Activated CD8-positive, alpha-beta memory T cell treated with anti-CD3 and anti-CD28 coated beads for 24 hours (primary cell): ENCODE data around the gene DNAAF2.
A peak's percentile ranks its signal among the peaks of the same experiment; 100 is the strongest.
"Not testable (repeated sequence)": the region's sequence is repeated elsewhere in the genome, so short reads cannot be mapped to it uniquely, and the experiment has no call there.

ENCODE experiments used
- DNase-seq: peaks from one replicate; pipeline ENCODE4 v3.0.0-alpha.2; 2020

DNAAF2 gene, protein sequence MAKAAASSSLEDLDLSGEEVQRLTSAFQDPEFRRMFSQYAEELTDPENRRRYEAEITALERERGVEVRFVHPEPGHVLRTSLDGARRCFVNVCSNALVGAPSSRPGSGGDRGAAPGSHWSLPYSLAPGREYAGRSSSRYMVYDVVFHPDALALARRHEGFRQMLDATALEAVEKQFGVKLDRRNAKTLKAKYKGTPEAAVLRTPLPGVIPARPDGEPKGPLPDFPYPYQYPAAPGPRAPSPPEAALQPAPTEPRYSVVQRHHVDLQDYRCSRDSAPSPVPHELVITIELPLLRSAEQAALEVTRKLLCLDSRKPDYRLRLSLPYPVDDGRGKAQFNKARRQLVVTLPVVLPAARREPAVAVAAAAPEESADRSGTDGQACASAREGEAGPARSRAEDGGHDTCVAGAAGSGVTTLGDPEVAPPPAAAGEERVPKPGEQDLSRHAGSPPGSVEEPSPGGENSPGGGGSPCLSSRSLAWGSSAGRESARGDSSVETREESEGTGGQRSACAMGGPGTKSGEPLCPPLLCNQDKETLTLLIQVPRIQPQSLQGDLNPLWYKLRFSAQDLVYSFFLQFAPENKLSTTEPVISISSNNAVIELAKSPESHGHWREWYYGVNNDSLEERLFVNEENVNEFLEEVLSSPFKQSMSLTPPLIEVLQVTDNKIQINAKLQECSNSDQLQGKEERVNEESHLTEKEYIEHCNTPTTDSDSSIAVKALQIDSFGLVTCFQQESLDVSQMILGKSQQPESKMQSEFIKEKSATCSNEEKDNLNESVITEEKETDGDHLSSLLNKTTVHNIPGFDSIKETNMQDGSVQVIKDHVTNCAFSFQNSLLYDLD

DNA sequence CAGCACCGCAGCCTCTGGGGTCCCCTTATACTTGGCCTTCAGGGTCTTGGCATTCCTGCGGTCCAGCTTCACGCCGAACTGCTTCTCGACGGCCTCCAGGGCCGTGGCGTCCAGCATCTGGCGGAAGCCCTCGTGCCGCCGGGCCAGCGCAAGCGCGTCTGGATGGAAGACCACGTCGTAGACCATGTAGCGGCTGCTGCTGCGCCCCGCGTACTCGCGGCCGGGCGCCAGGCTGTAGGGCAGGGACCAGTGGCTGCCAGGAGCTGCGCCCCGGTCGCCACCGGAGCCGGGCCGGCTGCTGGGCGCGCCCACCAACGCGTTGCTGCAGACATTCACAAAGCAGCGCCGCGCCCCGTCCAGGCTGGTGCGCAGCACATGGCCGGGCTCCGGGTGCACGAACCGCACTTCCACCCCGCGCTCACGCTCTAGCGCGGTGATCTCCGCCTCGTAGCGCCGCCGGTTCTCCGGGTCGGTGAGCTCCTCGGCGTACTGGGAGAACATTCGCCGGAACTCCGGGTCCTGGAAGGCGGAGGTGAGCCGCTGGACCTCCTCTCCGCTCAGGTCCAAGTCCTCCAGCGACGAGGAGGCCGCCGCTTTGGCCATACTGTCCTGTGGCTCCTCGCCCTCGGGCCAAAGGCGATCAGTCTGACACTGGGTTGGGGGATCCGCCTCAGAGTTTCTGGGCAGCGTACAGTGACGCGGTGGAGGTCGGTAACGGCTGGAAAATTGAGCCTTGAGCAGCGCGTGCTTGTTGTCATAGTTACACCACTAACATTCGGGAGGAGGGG lies at the start of gene DNAAF2:
Gene DNAAF2 (minus strand): TSS at position 698 of the 788 bp plus-strand sequence. CDS start 95 bp downstream, at position 603.
- DNase-seq: peak; percentile 86

DNA sequence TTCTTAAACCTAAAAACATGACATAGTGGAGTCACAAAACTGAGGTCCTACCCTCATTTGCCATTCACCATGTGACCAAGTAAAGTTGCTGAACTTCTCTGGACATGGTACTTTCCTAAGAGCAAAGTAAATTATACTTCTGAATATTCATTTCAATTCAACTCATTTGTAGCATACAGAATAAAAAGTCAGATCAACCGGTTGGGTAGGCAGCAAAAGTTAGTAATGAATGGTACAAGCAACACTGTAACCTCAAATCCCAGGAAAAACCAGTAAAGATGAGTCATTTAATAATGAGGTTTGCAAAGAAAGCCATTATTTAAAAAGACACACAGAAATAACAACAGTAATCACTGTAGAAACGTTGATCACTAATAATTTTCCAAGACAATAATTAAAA lies 44.2 kb upstream of the DNAAF2 start:
- DNase-seq: no peak

DNA sequence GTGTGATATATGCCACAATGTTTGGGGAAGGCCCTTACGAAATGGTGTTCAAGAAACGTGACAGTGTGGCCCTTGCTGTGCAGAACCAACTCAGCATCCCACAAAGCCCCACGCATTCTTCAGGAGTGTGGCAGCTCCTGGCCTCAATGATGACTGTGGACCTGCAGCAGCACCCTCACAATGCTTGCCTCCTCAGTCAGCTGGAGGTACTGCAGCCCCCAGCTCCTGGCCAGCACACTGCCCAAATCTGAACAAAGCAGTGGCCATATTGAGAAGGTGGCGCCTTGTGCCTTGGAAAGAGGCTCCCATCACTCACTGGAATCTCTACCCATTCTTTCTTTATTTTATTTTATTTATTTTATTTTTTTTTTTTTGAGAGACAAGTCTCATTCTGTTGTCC lies 42.6 kb upstream of the DNAAF2 start:
- no peak for DNase-seq

DNA sequence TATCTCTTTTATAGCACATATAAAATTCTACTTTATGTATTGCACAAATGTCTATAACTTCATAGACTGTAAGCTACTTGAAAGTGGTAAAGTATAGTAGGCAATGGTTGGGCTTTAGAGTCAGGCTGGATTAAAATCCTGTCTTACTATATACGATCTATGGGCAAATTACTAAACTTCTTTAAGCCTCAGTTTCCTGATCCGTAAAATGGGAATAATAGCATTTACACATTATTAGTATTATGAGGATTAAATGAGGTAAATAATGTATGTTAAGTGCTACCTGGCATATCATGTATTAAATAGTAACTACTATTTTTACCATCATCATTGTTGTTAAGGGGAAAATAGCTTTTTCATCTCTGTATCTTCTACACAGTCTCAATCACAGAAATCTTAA lies 38.5 kb upstream of the DNAAF2 start:
- no peak for DNase-seq

DNA sequence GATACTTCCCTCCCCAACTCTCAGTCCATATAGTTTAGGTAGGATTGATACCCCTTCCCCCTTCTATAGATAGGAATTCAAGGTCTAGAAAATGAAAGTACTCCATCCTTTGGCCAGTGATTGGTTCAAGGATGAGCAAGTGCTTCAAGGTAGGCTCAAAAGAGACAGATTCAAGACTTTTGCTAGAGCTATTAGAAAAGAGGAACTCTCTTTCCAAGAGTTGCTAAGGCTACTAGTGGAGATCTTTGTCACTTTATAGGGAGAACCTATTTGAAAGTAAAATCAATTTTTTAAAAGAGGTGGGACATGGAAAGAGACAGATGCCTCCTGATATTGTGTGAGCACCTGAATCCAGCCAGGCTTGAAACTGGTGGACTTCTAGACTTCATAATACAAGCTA lies 35.4 kb upstream of the DNAAF2 start:
- DNase-seq: no peak

- no peak for DNase-seq
Measured at GRCh38 chr14:49659526-49660455, 24.7 kb upstream of the DNAAF2 start.

GRCh38 chr14:49657500-49657899 lies 22.5 kb upstream of the DNAAF2 start:
- DNase-seq: not testable (repeated sequence)

- DNase-seq: no peak
Measured at GRCh38 chr14:49654511-49654910, 19.5 kb upstream of the DNAAF2 start.

DNA sequence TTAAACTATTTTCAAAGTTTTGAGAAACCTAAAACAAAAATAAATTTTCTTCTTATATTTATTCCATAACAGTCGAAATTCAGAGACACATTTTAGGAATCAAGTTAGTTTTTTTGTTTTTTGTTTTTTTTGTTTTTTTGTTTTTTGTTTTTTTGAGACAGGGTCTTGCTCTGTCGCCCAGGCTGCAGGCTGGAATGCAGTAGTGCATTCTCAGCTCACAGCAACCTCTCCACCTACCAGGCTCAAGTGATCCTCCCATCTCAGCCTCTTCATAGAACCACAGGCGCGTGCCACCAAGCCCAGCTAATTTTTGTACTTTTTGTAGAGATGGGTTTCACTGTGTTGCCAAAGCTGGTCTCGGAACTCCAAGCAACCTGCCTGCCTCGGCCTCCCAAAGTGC lies 18.5 kb upstream of the DNAAF2 start:
- DNase-seq: no peak

DNA sequence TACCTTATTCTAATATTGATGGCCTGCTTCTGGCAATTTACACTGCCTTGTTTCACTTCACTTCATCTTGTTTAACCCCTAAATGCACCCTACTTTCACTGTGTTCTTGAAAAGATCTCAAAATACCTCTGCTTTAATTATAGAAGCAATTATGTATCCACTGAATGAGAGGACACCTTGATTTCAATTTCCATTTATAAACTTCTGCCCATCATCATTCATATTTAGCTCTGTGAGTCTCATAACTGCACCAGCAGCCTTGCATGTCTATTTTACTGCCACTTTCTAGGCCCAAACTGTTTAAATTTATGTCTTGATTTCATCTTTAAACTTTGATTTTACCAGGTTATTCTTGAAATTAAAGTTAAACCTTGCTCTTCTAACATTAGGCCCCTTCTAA lies 7.1 kb upstream of the DNAAF2 start:
- no peak for DNase-seq

GRCh38 chr14:49641697-49642129 lies 6.7 kb upstream of the DNAAF2 start:
- DNase-seq: no peak

- DNase-seq: no peak
Measured at GRCh38 chr14:49640540-49641417, 5.7 kb upstream of the DNAAF2 start.

DNA sequence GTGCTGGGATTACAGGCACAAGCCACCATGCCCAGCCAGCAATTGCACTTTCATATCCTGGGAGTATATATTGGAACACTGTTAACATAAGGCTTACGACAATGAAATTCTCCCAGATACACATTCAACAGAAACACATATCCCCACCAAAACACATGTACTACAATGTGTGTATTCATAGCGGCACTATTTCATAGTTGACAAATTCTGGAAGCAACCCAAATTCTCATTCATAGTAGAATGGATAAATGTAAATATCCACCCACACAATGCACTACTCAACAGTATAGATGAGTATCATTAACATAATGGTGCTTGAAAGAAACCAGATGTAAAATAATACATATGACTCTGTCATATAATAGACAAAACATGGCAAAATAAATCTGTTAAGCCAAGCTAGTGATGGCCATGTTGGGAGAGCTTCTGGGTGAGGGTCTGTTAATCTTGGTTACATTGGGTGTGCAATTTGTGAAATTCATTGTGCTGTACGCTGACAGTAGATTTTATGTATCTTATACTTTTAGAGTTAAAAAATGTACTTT lies 2.6 kb upstream of the DNAAF2 start:
- DNase-seq: no peak

- DNase-seq: no peak
Measured at GRCh38 chr14:49636866-49637265, 1.8 kb upstream of the DNAAF2 start.

DNA sequence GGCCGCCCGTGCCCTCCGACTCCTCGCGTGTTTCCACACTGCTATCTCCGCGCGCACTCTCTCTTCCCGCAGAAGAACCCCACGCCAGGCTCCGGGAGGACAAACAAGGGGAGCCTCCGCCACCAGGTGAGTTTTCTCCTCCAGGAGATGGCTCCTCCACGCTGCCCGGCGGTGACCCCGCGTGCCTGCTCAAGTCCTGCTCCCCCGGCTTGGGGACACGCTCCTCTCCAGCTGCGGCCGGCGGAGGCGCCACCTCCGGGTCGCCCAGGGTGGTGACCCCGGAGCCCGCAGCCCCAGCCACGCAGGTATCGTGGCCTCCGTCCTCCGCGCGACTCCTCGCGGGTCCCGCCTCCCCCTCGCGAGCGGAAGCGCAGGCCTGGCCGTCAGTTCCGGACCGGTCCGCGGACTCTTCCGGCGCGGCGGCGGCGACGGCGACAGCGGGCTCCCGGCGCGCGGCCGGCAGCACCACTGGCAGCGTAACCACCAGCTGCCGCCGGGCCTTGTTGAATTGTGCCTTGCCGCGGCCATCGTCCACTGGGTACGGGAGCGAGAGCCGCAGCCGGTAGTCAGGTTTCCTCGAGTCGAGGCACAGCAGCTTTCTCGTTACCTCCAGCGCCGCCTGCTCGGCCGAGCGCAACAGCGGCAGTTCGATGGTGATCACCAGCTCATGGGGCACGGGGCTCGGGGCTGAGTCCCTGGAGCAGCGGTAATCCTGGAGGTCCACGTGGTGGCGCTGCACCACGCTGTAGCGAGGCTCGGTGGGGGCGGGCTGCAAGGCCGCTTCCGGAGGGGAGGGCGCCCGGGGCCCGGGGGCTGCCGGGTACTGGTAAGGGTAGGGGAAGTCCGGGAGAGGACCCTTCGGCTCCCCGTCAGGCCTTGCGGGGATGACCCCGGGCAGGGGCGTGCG lies 1.2 kb downstream of the DNAAF2 start:
- DNase-seq: peak; percentile 96

GRCh38 chr14:49623941-49624839 lies 10.9 kb downstream of the DNAAF2 start:
- DNase-seq: no peak

GRCh38 chr14:49623387-49623786 lies 11.7 kb downstream of the DNAAF2 start:
- DNase-seq: no peak

- no peak for DNase-seq
Measured at GRCh38 chr14:49622022-49622607, 12.9 kb downstream of the DNAAF2 start.
